Peyer's patch (tissue), 4 donors: ENCODE measurements around the gene MAP2K3. TPM values are rescaled to one million over a fixed set of nuclear protein-coding genes. Genes with fewer than 3 reads are reported as not detected.

Experiments
- DNase-seq, 3 donors: peaks; one replicate each; pipeline ENCODE4 v3.0.0-alpha.2; 2017 to 2019
- H3K27ac ChIP-seq, 4 donors: fragments of 200-600 bp; sonication (generic); one replicate each; pipeline ENCODE4 v1.5.1; 2016 to 2019
- H3K27me3 ChIP-seq, 2 donors: fragments of 200-600 bp; sonication (generic); one replicate each; pipeline ENCODE4 v1.5.1; 2019
- H3K36me3 ChIP-seq, 3 donors: fragments of 200-600 bp; sonication (generic); one replicate each; pipeline ENCODE4 v1.5.1; 2016 to 2019
- H3K4me1 ChIP-seq, 4 donors: fragments of 200-600 bp; sonication (generic); one replicate each; pipeline ENCODE4 v1.5.1; 2016 to 2019
- H3K4me3 ChIP-seq, 4 donors: fragments of 200-600 bp; sonication (generic); 1 replicate in 3 of 4; 2 replicates in 1 of 4; pipeline ENCODE4 v1.5.1; 2016 to 2019; ENCODE audit warnings: mild to moderate bottlenecking in 1 of 4
- H3K9me3 ChIP-seq, 4 donors: fragments of 200-600 bp; sonication (generic); one replicate each; pipeline ENCODE4 v1.5.1; 2016 to 2019; ENCODE audit warnings: mild to moderate bottlenecking in 1 of 4
- CTCF ChIP-seq, 6 experiments: fragments of 450-650 bp in 4 of 6; fragments of 200-600 bp in 2 of 6; sonication (generic) in 1 of 6; IDR thresholded peaks; one replicate each; pipeline ENCODE4 v1.5.1; 2017 to 2019; ENCODE audit warnings: antibody characterized with exemption in 6 of 6, mild to moderate bottlenecking in 3 of 6, moderate library complexity in 1 of 6
- POLR2A ChIP-seq, 2 donors: fragments of 450-650 bp; IDR thresholded peaks; one replicate each; pipeline ENCODE4 v1.5.1; 2017; ENCODE audit warnings: antibody characterized with exemption in 2 of 2, mild to moderate bottlenecking in 2 of 2, moderate library complexity in 2 of 2
- total RNA-seq, 4 donors: library from RNA; depleted of rRNA; stranded (reverse); fragments of >200 nt; gene quantifications; one replicate each; pipeline ENCODE4 v1.1.0, GENCODE V29; 2016

Gene MAP2K3
- total RNA-seq, 4 donors from 2014 or later: 54.5 to 133 (median 102) TPM

GRCh38 chr17:21251337-21252010 is 33.0 kb upstream of the MAP2K3 start:
- Histone ChIP-seq H3K4me1 (peaks cover 0 to 30% (median 5%) of the 10 kb centered on the region in 4 donors), H3K4me3 (peak overlapping the region in 1 of 4 donors; percentile 60)
- TF ChIP-seq CTCF (IDR thresholded peaks at IDR 0.05) (no peak), POLR2A (IDR thresholded peaks at IDR 0.05) (no peak)

GRCh38 chr17:21252289-21252795 is 32.2 kb upstream of the MAP2K3 start:
- H3K36me3 ChIP-seq: no peaks in the 10 kb centered on the region
- peaks cover 0 to 30% (median 5%) of the 10 kb centered on the region in 4 donors for H3K4me1 ChIP-seq
- H3K27ac ChIP-seq: peak overlapping the region in 2 of 4 donors; percentile 73 to 76
- no peaks in the 10 kb centered on the region for H3K9me3 ChIP-seq
- DNase-seq: no peak
- no peaks in the 10 kb centered on the region for H3K27me3 ChIP-seq
- TF ChIP-seq POLR2A (IDR thresholded peaks at IDR 0.05): no peak
- no peak for TF ChIP-seq CTCF (IDR thresholded peaks at IDR 0.05)
- peak overlapping the region; percentile 34 to 85 (median 62) for H3K4me3 ChIP-seq

More at GRCh38 chr17:21251337-21252010, 33.0 kb upstream of the MAP2K3 start:
- Histone ChIP-seq H3K27me3 (no peaks in the 10 kb centered on the region), H3K27ac (no peak overlapping the region), H3K9me3 (no peaks in the 10 kb centered on the region), H3K36me3 (no peaks in the 10 kb centered on the region)
- no peak for DNase-seq

DNA sequence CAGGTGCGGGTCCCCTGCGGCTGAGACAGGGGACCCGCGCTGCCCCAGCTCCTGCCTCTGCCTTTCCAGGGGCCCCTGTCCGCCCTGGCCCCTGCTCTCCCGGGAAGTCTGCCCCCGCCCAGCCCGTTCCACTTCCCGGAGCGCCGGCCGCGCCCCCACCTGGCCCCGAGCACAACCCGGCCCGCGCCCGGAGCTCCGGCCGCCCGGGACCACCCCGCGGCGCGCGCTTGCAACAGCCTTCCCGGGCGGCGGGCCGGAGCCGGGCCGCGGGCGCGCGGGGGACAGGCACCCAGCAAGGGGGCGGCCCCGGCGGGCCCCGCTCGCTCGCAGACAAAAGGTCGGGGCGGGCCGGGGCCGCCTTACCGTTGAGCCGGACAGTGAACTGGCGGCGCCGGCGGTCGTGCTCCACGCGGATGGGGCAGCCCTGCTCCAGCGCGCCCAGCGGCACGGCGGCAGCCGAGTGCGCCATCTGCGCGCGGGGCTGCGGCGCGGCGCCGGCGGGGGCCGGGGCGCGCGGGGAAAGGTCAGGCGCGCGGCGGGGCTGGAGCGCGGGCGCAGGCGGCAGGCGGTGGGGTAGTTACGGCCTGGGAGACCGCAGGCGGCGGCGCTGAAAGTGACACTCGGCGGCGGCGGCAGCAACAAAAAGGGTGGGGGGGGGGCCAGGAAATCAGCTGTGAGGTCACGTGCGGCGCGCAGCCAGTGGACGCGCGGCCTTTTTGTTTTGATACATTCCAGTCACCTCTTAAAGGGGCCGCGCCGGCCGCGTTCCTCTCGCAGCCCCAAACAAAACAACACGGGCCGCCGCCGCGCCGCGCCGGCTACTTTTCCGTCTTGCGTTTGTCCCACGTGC is 31.5 kb upstream of the MAP2K3 start, which contains the start of gene NATD1:
NATD1 (minus strand) TSS at position 615 of the 850 bp plus-strand sequence; CDS start at position 469, 146 bp downstream.
- Histone ChIP-seq H3K9me3 (no peaks in the 10 kb centered on the region), H3K27me3 (no peaks in the 10 kb centered on the region), H3K4me3 (peak within 1 kb of the TSS; percentile 34 to 85 (median 62)), H3K4me1 (peaks cover 0 to 30% (median 5%) of the 10 kb centered on the region in 4 donors), H3K27ac (peak within 1 kb of the TSS; percentile 34 to 76 (median 68)), H3K36me3 (no peaks in the 10 kb centered on the region)
- peak; percentile 91 to 95 (median 91) for DNase-seq
- TF ChIP-seq POLR2A (IDR thresholded peaks at IDR 0.05) (peak in 1 of 2 donors; percentile 11), CTCF (IDR thresholded peaks at IDR 0.05) (no peak)

DNA sequence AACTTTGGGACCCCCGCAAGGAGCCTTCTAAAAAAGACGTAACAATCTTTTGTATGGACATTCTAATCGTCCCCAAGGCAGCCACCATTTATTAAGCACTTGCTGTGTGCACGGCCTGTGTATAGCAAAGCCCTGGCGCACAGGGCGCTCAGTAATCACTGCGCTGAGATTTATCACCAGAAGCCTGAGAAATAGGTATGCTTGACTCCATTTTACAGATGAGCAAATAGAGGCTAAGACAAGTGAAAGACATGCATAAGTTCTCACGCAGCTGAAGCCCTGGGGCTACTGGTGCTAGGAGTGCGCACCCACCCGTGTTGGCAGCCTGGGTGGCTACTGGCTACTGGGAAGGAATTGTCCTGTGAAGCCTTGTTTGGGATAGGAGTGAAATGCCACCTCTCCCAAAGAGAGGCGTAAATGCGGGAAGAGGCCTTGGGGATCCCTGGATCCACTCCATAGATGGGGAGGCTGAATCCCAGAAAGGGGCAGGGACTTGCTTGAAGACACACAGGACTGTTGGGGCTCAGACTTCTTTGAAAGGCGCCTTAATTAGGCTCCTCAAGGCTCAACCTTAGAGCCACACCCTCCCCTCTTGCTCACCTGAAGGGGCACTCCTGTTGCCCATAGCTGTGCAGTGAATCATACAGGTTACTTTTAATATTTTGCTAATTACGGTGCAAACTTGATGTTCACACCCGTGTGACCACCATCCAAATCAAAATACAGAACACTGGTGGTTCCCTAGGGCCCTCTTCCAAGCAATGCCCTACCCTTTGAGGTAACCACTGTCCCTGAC is 30.7 kb upstream of the MAP2K3 start:
- no peak for DNase-seq
- Histone ChIP-seq H3K27me3 (no peaks in the 10 kb centered on the region), H3K9me3 (no peaks in the 10 kb centered on the region), H3K27ac (peak overlapping the region; percentile 34 to 76 (median 68)), H3K4me3 (peak overlapping the region; percentile 34 to 85 (median 62)), H3K36me3 (no peaks in the 10 kb centered on the region), H3K4me1 (peaks cover 0 to 30% (median 5%) of the 10 kb centered on the region in 4 donors)
- TF ChIP-seq CTCF (IDR thresholded peaks at IDR 0.05) (no peak), POLR2A (IDR thresholded peaks at IDR 0.05) (no peak)

DNA sequence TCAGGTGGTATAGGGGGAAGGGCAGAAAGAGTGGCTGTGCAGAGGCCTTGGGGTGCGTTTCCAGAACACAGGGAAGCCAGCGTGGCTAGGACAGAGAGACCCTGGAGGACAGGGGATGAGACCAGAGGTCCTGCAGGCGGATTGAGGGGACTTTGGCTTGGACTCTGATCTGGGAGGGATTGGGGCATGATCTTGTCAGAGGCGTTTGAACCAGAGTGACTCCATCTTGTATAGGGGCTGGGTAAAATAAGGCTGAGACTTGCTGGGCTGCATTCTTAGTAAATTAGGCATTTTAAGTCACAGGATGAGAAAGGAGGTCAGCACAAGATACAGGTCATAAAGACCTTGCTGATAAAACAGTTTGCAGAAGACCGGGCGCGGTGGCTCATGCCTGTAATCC is 25.9 kb upstream of the MAP2K3 start:
- TF ChIP-seq POLR2A (IDR thresholded peaks at IDR 0.05) (no peak), CTCF (IDR thresholded peaks at IDR 0.05) (no peak)
- H3K27ac ChIP-seq: no peak overlapping the region
- no peak overlapping the region for H3K4me3 ChIP-seq
- no peaks in the 10 kb centered on the region for H3K27me3 ChIP-seq
- H3K9me3 ChIP-seq: no peaks in the 10 kb centered on the region
- peaks cover 0 to 9% (median 2%) of the 10 kb centered on the region in 4 donors for H3K4me1 ChIP-seq
- no peak for DNase-seq
- H3K36me3 ChIP-seq: no peaks in the 10 kb centered on the region
